Daoy (cell line): Measurements from ENCODE around the gene CWF19L1. TPM values are rescaled to one million over a fixed set of nuclear protein-coding genes. Genes with fewer than 3 reads are reported as not detected.
"Not testable (repeated sequence)": the region's sequence is repeated elsewhere in the genome, so short reads cannot be mapped to it uniquely, and the experiment has no call there.

Experiments used
- DNase-seq: peaks from one replicate; pipeline ENCODE4 v3.0.0-alpha.2; 2015; ENCODE audit warnings: low read depth
- total RNA-seq: library from RNA; depleted of rRNA; stranded (reverse); fragments of >200 nt; shearing (Covaris generic); gene quantifications from 2 replicates; pipeline ENCODE4 v1.2.3, GENCODE V29; 2014; rRNA removed

Gene CWF19L1
- 40.4 and 41.1 TPM in 2 replicates for total RNA-seq

DNA sequence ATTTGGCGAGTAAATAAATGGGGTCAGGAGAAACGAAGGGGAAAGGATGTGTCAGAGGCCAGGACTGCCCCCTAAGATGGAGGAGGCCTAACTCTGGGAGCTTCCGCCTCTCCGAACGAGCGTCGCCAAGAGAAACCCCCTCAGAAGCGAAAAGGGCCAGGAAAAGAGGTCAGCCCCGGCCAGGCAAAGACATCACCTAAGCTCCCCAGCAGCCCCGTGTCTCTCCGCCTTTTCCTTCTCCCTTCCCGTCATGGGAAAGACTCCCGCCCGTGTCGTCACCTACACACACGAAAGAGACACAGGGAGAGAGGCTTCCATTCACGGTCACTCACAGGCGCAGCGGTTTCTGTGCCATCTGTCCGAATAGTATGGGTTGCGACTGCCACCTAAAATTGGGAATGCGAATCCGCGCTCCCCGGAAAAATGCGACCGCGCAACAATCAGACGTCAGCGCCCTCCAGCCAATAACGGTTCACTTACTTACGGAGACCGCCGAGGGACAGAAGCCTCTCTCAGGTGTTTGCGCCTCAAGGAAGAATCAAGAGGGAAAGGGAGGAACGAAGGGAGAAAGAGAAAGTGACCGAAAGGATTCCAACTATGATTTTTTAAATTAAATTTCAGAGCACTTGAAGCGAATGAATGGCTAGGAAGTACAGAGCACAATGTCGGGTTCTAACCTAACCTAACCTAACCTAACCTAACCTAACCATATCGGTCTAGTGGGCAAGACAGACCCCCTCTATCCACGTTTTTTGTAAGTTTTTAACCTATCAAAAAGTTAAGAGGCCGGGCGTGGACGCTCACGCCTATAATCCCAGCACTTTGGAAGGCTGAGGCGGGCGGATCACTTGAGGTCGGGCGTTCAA is at the start of gene CWF19L1:
Gene CWF19L1 (minus strand): TSS at position 400 of the 866 bp plus-strand sequence. CDS start 45 bp downstream, at position 355.
- peak; percentile 85 for DNase-seq

DNA sequence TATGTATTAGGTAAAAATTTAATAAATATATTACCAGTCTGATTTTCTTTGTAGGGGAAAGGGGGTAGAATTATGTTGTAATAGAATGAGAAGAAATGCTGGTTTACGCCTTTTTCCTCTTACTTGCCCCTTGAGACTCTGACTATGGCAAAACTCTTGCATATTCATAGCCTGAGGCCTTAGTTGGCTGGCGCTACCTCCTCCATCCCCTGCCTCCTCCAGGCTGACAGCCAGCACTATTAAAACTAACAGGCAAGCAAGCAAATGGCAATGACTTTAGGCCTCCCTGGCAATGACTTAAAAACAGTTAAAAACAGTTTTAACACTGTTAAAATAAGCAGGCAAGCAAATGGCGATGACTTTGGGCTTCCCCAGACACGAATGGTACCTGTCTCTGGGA is 48.2 kb upstream of the CWF19L1 start:
- no peak for DNase-seq

DNA sequence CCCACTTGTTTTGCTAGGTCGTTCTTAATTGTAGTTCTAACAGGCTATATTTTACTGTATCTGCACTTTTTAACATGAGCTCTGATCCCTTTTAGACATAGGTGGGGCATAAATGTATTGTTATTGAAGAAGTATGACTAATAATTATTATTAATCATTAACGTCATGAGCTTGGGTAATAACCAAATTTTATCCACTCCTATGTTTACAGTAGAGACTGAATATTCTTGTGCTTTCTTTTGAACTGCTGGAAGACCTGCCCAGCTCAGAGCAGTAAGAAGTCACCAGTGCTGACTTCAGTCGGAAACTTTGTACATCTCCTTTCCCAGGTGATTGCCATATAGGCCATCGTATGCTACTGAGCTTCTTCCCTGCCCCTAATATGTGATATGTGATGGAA is 43.9 kb upstream of the CWF19L1 start:
- DNase-seq, result no peak

DNA sequence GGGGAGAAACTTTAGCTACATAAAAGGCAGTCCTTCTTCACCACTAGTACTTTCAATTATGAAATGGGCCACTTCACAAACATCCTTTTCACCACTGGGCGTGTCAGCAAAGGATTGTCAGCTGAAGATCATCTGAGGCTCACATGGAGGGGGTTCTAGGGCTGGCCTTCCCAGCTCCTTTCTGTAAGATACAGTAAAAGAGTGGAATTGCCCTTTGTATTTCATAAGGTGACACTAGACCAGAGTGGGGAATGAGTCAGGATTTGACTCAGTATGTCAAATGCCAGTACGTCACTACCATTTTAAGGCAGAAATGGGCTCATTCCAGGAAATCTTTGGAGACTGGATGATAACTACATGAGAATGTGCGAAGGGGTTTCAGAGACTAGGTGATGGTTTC is 40.2 kb upstream of the CWF19L1 start:
- DNase-seq, result peak; percentile 11

DNA sequence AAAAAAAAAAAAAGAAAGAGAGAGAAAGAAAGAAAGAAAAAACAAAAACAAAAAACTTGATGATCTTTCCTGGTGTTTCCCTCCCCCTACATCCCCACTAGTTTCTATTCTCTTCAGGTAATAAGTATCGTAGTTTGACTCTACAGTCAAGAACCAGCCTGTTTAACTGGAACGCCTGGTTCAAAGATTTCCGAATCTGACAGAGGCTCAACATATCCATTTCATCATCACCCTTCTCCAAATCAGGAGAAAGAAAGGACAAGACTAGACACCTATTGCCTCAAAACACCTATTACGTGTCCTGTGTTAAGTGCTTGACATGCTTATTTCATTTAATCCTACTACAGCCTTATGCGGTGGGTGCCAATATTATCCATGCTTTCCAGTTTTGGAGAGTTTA is 39.4 kb upstream of the CWF19L1 start:
- no peak for DNase-seq

DNA sequence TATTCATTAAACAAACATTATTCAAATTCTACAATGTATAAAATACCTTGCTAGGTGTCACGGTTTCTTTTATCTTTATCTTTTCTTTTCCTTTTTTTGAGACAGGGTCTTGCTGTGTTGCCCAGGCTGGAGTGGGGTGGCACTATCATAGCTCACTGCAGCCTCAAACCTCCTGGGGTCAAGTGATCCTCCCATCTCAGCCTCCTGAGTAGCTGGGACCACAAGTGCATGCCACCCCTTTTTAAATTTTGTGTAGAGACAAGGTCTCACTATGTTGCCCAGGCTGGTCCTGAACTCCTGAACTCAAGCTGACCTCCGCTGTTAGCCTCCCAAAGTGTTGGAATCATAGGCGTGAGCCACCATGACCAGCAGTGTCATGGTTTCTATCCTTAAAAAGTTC is 37.0 kb upstream of the CWF19L1 start:
- no peak for DNase-seq

DNA sequence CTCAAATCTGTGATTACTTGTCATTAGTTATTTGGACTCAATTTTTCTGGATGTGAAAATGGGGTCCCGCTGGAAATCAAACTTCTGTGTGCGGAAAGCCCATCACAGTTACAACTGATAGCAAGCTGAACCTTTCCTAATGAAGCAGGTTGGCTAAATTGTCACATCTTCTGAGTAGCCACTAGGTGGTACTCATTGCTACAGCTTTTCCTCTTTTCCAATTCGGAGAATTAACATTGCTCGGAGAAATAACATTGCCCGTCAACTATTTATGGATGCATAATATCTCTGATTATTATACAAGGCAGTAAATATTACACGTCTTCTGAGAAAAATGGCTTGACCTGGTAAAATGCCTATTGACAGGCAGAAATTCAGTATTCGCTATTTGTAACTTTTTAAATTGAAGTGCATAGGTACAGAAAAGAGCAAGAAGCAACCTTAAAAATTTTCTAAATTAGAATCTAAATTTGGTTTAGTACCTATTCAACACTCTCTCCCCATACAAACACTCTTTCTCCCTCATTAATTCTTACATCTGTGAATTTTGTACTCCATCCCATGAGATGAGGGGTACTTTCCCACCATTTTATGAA is 36.4 kb upstream of the CWF19L1 start:
- DNase-seq, result no peak

DNA sequence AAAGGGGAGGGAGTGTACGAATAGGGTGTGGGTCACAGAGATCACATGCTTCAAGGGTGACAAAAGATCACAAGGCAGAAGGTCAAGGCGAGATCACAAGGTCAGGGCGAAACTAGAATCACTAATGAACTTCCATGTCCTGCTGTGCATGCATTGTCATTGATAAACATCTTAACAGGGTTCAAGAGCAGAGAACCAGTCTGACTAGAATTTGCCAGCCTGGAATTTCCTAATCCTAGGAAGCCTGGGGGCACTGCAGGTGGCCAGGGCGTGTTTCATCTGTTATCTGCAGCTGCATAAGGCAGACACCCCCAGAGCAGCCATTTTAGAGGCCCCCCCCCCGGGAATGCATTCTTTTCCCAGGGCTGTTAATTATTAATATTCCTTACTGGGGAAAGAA is 33.7 kb upstream of the CWF19L1 start:
- DNase-seq, result not testable (repeated sequence)

DNA sequence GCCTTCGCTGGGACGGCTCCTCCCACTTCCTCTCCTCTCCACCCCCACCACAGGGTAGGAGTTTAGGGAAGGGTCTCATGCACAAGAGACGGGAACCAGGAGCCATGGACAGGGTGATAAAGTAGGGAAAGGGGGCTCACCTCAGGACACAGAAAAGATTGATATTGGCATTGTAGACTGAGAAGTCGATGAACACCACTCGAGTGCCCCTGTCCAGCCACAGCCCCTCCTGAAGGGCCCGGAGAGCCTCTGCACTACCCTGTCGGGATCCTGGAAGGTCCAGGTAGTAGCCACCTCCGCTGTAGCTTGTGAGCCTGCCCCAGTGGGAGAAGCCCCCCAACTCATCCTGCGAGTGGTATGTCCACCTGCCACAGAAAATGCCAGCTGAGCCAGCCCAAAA is 29.8 kb upstream of the CWF19L1 start:
- no peak for DNase-seq

DNA sequence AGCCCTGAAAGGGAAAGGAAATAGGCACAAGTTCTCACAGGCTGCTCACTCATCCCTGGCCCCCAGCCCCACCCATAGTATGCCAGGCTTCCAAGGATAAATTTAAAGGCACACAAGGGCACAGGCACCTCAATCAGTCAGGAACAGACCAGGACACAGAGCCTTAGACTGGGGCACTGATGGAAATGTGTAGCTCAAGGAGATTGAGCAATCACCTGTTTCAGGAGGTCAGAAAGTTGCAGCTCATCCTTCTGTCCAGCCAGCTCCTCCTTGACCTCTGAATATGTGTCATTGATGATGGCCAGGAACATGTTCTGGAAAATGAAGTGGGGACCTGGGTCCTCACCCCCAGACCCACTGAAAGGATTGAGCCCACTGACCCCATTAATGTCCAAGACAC is 25.6 kb upstream of the CWF19L1 start:
- DNase-seq, result no peak

DNA sequence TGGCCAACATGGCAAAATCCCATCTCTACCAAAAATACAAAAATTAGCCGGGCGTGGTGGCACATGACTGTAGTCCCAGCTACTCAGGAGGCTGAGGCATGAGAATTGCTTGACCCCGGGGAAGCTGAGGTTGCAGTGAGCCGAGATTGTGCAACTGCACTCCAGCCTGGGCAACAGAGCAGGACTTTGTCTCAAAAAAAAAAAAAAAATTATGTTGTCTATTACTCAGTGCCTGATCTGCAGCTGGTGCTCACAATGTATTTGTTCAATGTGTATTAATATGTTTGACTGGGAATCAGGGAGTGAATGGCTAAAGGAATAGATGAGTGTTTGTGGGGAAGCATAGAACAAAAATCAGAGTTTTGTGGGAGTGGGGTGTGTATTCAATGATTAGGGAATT is 24.9 kb upstream of the CWF19L1 start:
- not testable (repeated sequence) for DNase-seq

DNA sequence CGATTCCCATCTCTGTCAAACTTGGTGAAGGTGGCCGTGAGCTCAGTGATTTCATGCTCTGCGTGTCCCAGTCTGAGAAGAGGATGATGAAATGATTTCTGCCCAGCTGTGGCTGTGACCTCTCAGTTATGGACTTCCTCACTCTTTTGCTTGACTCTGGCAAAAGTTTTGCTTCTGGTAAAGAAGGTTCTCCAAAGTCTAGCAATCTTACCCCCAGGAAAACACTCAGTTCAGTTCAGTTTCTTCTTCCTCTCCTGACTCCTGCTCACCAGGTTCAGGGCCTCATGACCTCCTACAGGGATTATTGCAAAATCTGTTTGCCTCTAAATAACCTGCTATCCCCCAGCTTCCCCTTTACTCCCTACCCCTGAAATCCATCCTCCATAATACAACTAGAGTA is 23.9 kb upstream of the CWF19L1 start:
- no peak for DNase-seq

DNA sequence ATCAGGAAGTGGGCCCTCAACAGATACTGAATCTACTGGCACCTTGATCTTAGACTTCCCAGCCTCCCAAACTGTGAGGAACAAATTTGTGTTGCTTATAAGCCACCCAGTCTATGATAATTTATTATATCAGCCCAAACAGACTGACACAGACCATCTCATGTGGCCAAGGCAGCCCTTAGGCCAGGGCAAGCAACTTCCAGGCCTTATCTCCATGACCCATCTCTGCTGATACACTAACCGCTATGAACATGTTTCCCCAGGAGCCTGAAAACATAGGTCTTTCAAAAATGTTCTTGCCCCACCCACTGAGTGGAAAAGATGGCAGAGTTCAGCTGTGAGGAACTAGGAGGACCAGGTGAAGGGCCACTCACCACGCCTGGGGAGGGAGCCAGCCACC is 22.2 kb upstream of the CWF19L1 start:
- no peak for DNase-seq

DNA sequence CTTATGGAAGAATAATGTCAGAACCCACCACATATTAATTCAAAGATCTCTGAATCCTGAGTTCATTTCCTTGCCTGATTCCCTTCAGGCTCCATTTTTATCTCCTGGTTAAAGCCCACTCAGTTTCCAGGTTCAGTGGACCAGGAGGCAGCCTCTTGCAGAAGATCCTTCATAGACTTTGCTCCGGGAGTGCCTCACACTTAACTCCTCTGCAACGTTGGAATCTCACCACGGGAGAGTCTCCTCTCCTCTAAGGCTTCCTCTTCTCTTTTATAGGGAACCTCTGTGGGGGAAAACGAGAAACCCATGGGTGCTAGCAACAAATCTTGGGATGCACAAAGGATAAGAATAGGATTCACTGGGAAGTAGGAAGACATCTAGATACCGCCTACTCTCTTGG is 20.8 kb upstream of the CWF19L1 start:
- DNase-seq, result no peak

DNA sequence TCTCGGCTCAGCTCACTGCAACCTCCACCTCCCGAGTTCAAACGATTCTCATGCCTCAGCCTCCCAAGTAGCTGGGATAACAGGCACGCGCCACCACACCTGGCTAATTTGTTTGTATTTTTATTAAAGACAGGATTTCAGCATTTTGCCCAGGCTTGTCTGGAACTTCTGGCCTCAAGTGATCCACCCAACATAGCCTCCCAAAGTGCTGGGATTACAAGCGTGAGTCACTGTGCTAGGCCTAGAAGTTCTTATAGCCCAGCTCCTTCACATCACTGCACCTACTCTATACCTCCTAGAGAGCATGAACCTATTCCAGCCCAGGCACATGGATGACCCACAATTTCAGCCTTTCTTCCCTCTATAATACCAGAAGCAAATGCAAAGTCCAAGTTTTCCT is 20.3 kb upstream of the CWF19L1 start:
- no peak for DNase-seq

DNA sequence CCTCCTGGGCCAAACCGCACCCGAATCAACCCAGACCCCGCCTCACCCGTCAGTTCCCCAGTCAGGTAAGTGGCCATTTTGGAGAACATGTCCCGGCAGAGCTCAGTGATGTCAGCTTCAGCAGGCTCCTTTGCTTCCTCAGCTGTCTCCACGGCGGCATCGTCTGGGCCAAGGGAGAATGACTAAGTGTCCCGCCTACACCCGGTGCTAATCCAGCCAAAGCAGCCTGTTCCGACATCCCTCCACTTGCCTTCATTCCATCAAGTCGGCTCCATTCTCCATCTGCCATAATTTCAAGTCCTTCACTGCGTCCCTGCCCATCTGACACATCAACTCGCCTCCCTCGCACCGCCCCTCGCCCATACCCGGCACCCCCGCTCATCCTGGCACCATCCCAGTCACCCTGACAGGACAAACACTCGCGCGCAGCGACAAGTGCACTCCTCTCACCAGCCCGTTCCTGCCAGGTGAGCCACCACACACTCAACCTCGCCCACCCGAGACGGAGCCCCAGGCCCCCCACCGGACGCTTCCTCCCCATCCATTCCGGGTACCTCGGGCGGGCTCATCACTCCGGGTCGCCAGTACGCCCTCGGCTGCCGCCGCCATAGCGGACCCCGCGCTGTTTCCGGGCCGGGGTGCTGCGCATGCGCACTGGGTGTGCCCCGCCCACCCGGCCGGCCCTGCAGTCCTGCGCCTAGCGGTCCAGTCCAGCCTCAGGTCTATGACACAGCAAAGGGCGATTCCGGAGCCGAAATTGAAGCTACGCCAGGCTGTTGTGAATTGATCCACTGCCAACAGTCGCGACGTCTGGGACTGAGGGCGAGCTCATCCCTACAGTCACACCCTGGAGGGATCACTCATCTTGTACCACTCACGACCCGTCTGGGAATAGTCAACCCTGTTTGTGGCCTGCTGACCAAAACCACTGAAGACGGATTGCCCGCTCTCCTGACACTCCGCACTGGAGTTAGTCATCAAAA is 18.9 kb upstream of the CWF19L1 start, which contains the start of gene BLOC1S2:
Gene BLOC1S2 (minus strand): TSS at position 630 of the 983 bp plus-strand sequence. CDS start 21 bp downstream, at position 609.
- DNase-seq, result peak; percentile 90

DNA sequence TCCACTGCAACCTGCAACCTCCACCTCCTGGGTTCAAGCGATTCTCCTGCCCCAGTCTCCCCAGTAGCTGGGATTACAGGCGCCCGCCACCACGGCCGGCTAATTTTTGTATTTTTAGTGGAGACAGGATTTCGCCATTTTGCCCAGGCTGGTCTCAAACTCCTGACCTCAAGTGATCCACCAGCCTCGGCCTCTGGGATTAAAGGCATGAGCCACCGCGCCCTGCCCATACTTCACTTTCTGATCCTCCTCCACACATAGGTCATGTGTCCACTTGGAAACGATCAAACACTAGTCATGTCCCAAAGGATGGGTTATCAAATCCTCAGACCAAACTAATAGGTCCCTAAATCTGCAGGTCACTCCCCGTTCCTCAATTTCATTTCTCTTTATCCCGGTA is 17.9 kb upstream of the CWF19L1 start:
- not testable (repeated sequence) for DNase-seq

DNA sequence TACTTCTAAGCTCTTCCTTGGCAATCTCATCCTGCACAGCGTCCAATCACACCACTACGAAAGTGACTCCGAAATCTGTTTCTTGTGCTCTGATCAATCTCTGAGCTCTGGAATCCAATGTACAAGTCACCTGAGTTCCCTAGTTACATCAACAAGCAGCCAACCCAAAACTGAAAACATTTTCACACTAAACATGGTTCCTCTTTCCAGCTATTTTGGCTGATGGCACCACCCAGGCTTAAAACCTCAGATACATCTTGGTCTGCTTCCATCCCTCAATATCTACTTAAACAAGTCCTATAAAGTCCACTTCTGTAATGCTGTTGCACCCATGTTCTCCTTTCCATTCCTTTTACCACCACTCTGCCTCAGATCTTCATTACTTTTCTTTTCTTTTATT is 15.5 kb upstream of the CWF19L1 start:
- no peak for DNase-seq

DNA sequence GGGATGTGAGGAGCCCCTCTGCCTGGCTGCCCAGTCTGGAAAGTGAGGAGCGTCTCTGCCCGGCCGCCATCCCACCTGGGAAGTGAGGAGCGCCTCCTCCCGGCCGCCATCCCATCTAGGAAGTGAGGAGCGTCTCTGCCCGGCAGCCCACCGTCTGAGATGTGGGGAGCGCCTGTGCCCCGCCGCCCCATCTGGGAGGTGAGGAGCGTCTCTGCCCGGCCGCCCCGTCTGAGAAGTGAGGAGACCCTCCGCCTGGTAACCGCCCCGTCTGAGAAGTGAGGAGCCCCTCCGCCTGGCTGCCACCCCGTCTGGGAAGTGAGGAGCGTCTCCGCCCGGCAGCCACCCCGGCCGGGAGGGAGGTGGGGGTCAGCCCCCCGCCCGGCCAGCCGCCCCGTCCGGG is 9.5 kb upstream of the CWF19L1 start:
- DNase-seq, result not testable (repeated sequence)

DNA sequence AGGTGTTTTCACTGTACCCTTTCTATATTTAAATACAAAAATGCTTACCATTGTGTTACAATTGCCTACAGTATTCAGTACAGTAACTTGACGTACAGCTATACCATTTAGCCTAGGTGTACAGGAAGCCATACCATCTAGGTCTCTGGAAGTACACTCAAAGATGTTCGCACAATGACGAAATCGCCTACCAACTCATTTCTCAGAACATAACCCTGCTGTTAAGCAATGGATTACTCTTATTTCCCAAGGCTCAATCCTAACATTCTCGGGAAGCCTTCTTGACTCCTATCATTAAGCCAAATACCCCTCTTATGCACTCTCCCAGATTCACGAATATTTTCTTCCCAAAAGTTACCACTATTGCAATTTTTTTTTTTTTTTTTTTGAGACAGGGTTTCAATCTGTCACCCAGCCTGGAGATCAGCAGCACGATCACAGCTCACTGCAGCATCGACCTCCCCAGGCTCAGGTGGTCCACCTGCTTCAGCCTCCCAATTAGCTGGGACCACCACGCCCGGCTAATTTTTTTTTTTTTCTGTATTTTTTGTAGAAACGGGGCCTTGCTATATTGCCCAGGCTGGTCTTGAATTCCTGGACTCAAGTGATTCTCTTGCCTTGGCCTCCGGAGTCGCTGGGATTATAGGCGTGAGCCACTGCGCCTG is 1.5 kb downstream of the CWF19L1 start:
- no peak for DNase-seq

DNA sequence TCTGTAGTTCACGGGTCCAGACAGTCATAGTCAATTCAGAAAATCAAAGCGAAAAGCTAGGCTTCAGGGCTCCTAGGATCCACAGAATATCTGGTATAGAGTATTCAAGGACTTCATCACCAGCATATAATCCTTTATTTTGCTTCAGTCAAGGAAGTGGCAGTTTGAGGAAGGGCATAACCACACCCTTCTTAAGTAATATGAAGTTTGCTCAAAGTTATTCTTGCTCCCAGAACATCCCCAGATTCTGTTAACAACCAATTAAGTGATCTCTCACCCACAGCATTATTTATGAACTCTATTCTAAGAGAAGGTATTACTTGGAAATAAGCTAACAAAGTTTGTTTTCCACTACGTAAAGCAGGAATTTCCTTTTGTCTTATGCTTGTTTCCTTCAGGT is 13.2 kb downstream of the CWF19L1 start:
- no peak for DNase-seq
